HG03135 (cell line): ENCODE results near the gene ZNF397.
"Not testable (repeated sequence)": the region's sequence is repeated elsewhere in the genome, so short reads cannot be mapped to it uniquely, and the experiment has no call there.

Experiments
- ATAC-seq: cut with Tn5 transposase; IDR thresholded peaks from one replicate; pipeline ENCODE4 v1.9.1; 2021; ENCODE audit warnings: mild to moderate bottlenecking, moderate library complexity; ENCODE audit not compliant: unreplicated experiment

Gene ZNF397

GRCh38 chr18:35240664-35241447 lies at the start of gene ZNF397:
ZNF397 (plus strand) TSS chr18:35241034; CDS start chr18:35242471, 1,437 bp downstream.
- peak; percentile 99 for ATAC-seq

GRCh38 chr18:35191698-35192025 lies 49.2 kb upstream of the ZNF397 start:
- ATAC-seq, result no peak

- ATAC-seq, result no peak
These were observed 48.4 kb upstream of the ZNF397 start for GRCh38 chr18:35192415-35192814.

DNA sequence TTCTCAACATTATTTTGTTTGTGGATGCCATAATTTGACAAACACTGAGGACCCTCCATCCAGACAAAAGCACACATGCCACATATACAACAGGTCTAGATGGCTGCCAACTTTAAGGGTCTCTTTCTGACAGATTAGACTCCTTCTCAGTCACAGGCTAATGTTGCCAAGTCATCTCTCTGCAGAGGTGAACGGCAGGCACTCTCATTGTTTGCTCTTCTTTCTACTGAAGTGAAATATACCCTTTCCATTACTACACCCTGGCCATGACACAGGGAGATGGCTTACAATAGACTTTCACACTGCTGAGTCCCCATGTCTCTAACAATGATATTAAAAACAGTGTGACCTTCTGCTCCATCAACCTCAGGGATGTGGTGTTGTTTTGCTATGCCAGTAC lies 47.5 kb upstream of the ZNF397 start:
- no peak for ATAC-seq

DNA sequence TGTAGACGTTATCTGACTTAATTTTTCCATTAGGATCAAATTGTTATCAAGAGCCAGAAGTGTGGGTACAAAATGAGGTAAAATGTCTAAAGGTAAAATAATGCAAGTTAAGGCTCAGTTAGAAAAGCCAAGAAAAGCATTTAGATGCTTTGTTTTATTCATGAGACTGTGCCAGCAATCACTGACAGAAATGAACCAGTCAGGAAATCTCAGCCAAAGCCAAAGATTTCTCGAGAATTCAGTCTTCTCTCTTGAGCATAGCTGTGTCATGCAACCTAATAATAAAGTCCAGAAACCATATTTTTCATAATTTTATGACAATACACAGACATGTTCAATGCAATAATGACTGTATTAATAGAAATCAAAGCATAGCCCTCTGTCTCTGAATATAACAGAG lies 43.5 kb upstream of the ZNF397 start:
- ATAC-seq, result no peak

DNA sequence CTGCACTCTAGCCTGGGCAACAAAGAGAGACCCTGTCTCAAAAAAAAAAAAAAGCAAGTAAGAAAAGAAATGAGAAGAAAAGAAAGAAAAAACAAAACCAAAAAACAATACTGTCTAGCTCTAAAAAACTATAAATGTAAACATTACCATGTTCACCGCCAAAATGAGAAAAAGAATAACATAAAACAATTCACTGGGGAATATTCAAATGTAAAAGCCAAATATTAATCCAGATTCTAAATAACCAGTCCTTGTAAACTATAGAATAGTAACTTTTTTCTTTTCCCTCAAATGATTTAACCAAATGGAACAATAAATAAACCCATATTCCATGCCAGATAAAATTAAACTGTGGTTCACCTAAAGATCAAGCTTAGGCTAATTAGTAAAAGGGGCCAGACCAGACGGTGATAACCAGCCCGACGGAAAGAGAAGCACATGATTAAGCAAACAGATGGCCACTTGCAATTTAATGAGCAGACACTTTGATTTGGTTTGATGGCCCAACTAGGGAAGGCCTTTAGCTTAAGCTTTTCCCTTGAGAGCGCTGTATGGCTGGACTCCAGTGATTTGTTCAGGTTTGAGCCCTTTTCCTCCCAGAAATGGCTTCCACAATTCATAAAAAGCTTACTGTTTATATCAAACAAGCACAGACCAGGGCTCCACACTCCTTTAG lies 39.4 kb upstream of the ZNF397 start:
- ATAC-seq, result no peak

GRCh38 chr18:35203067-35203466 lies 37.8 kb upstream of the ZNF397 start:
- ATAC-seq, result no peak

GRCh38 chr18:35205199-35205712 lies 35.6 kb upstream of the ZNF397 start:
- no peak for ATAC-seq

DNA sequence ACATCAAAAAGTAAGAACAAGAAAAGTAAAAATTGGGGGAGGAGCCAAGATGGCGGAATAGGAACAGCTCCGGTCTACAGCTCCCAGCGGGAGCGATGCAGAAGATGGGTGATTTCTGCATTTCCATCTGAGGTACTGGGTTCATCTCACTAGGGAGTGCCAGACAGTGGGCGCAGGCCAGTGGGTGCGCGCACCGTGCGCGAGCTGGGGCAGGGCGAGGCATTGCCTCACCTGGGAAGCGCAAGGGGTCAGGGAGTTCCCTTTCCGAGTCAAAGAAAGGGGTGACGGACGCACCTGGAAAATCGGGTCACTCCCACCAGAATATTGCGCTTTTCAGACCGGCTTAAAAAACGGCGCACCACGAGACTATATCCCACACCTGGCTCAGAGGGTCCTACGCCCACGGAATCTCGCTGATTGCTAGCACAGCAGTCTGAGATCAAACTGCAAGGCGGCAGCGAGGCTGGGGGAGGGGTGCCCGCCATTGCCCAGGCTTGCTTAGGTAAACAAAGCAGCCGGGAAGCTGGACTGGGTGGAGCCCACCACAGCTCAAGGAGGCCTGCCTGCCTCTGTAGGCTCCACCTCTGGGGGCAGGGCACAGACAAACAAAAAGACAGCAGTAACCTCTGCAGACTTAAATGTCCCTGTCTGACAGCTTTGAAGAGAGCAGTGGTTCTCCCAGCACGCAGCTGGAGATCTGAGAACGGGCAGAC lies 34.9 kb upstream of the ZNF397 start:
- ATAC-seq, result not testable (repeated sequence)

DNA sequence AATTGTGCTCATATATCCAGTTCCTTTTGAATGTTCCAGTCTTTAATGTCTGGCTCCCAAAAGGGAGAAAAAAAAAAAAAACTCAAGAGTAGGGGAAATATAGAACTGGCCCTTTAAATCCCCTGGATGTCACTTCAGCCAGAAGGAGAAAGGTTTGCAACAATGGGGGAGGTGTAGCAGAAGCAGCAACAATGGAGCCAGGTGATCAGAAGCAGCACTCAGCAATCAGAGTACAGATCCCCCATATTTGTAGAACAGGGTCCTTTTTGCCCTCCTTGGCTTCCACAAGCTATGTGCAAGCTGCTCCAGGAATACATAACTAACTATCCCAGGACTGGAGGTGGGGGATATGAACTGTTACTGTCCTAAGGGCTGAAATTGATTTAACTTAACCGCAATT lies 25.8 kb upstream of the ZNF397 start:
- ATAC-seq, result no peak

GRCh38 chr18:35216611-35217010 lies 24.2 kb upstream of the ZNF397 start:
- not testable (repeated sequence) for ATAC-seq

DNA sequence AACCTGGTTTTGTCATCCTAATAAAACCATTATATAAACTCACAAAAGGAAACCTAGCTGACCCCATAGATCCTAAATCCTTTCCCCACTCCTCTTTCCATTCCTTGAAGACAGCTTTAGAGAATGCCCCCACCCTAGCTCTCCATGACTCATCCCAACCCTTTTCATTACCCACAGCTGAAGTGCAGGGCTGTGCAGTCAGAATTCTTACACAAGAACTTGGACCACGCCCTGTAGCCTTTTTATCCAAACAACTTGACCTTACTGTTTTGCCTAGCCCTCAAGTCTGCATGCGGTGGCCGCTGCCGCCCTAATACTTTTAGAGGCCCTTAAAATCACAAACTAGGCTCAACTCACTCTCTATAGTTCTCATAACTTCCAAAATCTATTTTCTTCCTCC lies 21.5 kb upstream of the ZNF397 start:
- not testable (repeated sequence) for ATAC-seq

- no peak for ATAC-seq
These were observed 20.4 kb upstream of the ZNF397 start for GRCh38 chr18:35220424-35220823.

GRCh38 chr18:35223797-35224196 lies 17.0 kb upstream of the ZNF397 start:
- no peak for ATAC-seq

DNA sequence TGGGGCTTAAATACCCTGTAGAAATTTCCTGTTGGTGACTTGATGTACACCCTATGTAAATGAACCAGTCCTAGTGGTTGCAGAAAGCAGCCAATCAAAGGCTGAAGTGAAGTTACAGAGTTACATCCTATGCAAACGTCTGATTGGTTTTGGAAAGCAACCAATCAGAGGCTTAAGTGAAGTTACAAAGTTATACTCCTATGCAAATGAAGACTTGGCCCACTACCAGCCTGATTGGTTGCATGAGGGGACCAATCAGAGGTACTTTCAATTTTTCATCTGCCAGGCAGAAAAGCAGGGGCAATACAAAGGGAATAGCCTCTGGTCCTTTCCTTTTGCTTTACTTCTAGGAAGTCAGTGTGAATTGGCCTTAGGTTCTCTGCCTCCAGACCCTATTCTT lies 13.6 kb upstream of the ZNF397 start:
- no peak for ATAC-seq

DNA sequence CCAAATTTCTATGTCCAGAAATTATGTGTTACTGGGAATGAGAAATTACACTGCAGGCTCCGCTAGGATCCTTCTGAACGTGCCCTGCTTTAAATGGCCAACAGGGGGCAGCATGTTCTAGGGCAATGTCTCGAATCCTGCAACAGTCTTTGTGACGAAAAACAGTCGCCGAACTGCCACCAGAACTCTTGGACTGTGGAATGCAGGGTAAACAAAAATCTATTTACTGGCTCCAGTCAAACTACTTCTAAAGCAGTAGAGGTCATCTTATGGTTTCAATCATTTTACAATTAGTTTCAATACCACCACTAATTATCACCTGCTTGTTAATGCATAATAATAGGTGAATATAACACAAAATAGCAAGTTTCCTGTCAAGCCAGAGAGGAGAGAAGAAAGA lies 9.8 kb upstream of the ZNF397 start:
- peak; percentile 87 for ATAC-seq

GRCh38 chr18:35236571-35237363 lies 4.1 kb upstream of the ZNF397 start:
- ATAC-seq, result no peak

DNA sequence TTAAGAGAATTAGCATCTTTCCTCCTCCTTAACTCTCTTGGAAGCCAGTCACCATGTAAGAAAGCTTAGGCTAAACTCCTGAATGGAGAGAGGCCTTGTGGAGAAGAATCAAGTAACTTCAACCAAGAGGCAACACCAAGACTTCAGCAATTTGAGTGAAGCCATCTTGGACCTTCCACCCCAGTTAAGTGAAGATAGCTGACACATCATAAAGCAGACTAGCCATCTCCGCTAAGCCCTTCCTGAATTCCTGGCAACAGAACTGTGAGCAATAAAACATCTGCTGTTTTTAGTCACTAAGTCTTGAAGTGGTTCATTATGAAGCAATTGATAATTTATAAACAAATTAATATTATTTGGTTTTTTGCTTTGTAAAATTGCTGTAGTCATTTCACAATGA lies 1.5 kb upstream of the ZNF397 start:
- no peak for ATAC-seq

DNA sequence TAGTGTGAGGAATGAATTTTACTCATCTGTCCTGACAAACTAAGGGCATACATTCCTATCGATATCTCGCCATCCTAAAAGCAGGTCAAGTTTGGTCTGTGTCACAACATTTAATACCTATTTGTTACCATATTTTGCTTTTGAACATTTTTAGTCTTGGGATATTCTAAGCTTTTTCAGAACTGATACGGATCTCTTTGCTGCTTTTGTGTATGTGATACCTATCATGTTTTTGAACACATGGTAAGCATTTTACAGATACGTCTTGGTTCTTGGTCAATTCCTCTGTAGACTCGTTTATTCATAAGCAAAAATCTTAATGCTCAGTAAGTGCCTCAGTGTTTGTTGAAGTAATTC lies 592 bp downstream of the ZNF397 start:
- no peak for ATAC-seq

GRCh38 chr18:35242426-35242825 lies 1.6 kb downstream of the ZNF397 start:
- ATAC-seq, result no peak

GRCh38 chr18:35244671-35245070 lies 3.8 kb downstream of the ZNF397 start:
- no peak for ATAC-seq
